HG03439 (cell line): ENCODE measurements around the gene TNFRSF25.
"Not testable (repeated sequence)": the region's sequence is repeated elsewhere in the genome, so short reads cannot be mapped to it uniquely, and the experiment has no call there.

Source experiments
- ATAC-seq: cut with Tn5 transposase; IDR thresholded peaks from one replicate; pipeline ENCODE4 v1.9.1; 2021; ENCODE audit warnings: mild to moderate bottlenecking, moderate library complexity; ENCODE audit not compliant: unreplicated experiment

The TNFRSF25 gene

GRCh38 chr1:6470132-6471085 lies 4.4 kb upstream of the TNFRSF25 start:
- no peak for ATAC-seq

- no peak for ATAC-seq
These were observed 2.9 kb upstream of the TNFRSF25 start for GRCh38 chr1:6468729-6469461.

- no peak for ATAC-seq
These were observed 2.0 kb upstream of the TNFRSF25 start for GRCh38 chr1:6467744-6468688.

- no peak for ATAC-seq
These were observed 1.3 kb upstream of the TNFRSF25 start for GRCh38 chr1:6467224-6467623.

- ATAC-seq, result no peak
These were observed 778 bp upstream of the TNFRSF25 start for GRCh38 chr1:6466751-6467150.

- no peak for ATAC-seq
These were observed 440 bp downstream of the TNFRSF25 start for GRCh38 chr1:6465461-6466005.

GRCh38 chr1:6464915-6465314 lies 1.1 kb downstream of the TNFRSF25 start:
- ATAC-seq, result no peak

- no peak for ATAC-seq
These were observed 1.5 kb downstream of the TNFRSF25 start for GRCh38 chr1:6464514-6464836.

GRCh38 chr1:6463120-6463412 lies 2.9 kb downstream of the TNFRSF25 start:
- ATAC-seq, result no peak

- ATAC-seq, result no peak
These were observed 3.4 kb downstream of the TNFRSF25 start for GRCh38 chr1:6462412-6463119.

GRCh38 chr1:6461538-6462411 lies 4.2 kb downstream of the TNFRSF25 start:
- no peak for ATAC-seq

- ATAC-seq, result no peak
These were observed 4.9 kb downstream of the TNFRSF25 start for GRCh38 chr1:6461051-6461530.

GRCh38 chr1:6460301-6461050 lies 5.5 kb downstream of the TNFRSF25 start:
- ATAC-seq, result no peak

- no peak for ATAC-seq
These were observed 6.1 kb downstream of the TNFRSF25 start for GRCh38 chr1:6459850-6460265.

- ATAC-seq, result no peak
These were observed 9.0 kb downstream of the TNFRSF25 start for GRCh38 chr1:6456800-6457466.

GRCh38 chr1:6455752-6456520 lies 10.0 kb downstream of the TNFRSF25 start:
- not testable (repeated sequence) for ATAC-seq
